H1 (cell line): ENCODE measurements around the gene CORO1C. TPM values are rescaled to one million over a fixed set of nuclear protein-coding genes. Genes with fewer than 3 reads are reported as not detected.

ENCODE experiments used
- CTCF ChIA-PET: fragments of 300-600 bp; sonication (Branson Sonifier 250); formaldehyde crosslinking; loops from one replicate; lab custom pipeline; 2021; ENCODE audit not compliant: partially characterized antibody; lab: Charles Lee
- POLR2A ChIA-PET: fragments of 300-600 bp; sonication (Branson Sonifier 250); formaldehyde crosslinking; loops from one replicate; lab custom pipeline; 2021; ENCODE audit warnings: inconsistent platforms; ENCODE audit not compliant: partially characterized antibody; lab: Charles Lee
- DNase-seq, 2 experiments: peaks; one replicate each; pipeline versions ENCODE4 v3.0.0 to v3.0.0-alpha.2; 2010 to 2022; ENCODE audit warnings: low spot score in 2 of 2, low read depth in 1 of 2, mixed read lengths in 1 of 2
- FAIRE-seq: peaks from 2 replicates; lab custom pipeline; 2011; peaks lifted over from hg19 to GRCh38; lab: Jason Lieb, UNC
- H2AFZ ChIP-seq: 2 replicates; pipeline ENCODE4 v1.8.1; 2012; ENCODE audit warnings: low read length, inconsistent platforms
- H2AK5ac ChIP-seq: 2 replicates; pipeline ENCODE4 v1.6.1; 2013; ENCODE audit warnings: low read depth, low read length
- H2BK120ac ChIP-seq: replicated peaks from 2 replicates; pipeline ENCODE3; 2013; ENCODE audit warnings: low read depth, low read length, inconsistent platforms
- H2BK12ac ChIP-seq: 2 replicates; pipeline ENCODE4 v1.6.1; 2013; ENCODE audit warnings: low read depth, low read length
- H2BK15ac ChIP-seq: 2 replicates; pipeline ENCODE4 v1.6.1; 2013; ENCODE audit warnings: low read length
- H2BK20ac ChIP-seq: 2 replicates; pipeline ENCODE4 v1.6.1; 2013; ENCODE audit warnings: low read length
- H2BK5ac ChIP-seq: 2 replicates; pipeline ENCODE4 v1.6.1; 2013; ENCODE audit warnings: low read depth, low read length
- H3K14ac ChIP-seq: 2 replicates; pipeline ENCODE4 v1.6.1; 2013; ENCODE audit warnings: inconsistent platforms; ENCODE audit not compliant: insufficient read length
- H3K18ac ChIP-seq: 2 replicates; pipeline ENCODE4 v1.6.1; 2013; ENCODE audit warnings: low read length; ENCODE audit errors: extremely low read depth
- H3K23ac ChIP-seq: 2 replicates; pipeline ENCODE4 v1.6.1; 2013; ENCODE audit warnings: inconsistent platforms; ENCODE audit not compliant: insufficient read length
- H3K23me2 ChIP-seq: 2 replicates; pipeline ENCODE4 v1.6.1; 2013; ENCODE audit warnings: low read depth, low read length
- H3K27ac ChIP-seq: 2 replicates; pipeline ENCODE4 v1.6.1; 2011; ENCODE audit warnings: low read depth, low read length, inconsistent platforms
- H3K27me3 ChIP-seq, 4 experiments: replicated peaks in 1 of 4; 1 replicate in 1 of 4; 2 replicates in 3 of 4; pipeline versions ENCODE4 v1.6.1 to v1.8.1; 2011 to 2013; ENCODE audit warnings: low read length in 3 of 4, mild to moderate bottlenecking in 3 of 4, inconsistent platforms in 2 of 4, mixed read lengths in 2 of 4, moderate library complexity in 1 of 4; ENCODE audit not compliant: control insufficient read depth in 3 of 4, insufficient read depth in 3 of 4; ENCODE audit errors: extremely low read depth in 1 of 4
- H3K36me3 ChIP-seq, 4 experiments: 2 replicates each; pipeline versions ENCODE4 v1.6.1 to v1.8.1; 2011 to 2013; ENCODE audit warnings: mild to moderate bottlenecking in 4 of 4, low read length in 3 of 4, moderate library complexity in 2 of 4, control low read depth in 1 of 4, inconsistent platforms in 1 of 4; ENCODE audit not compliant: insufficient read depth in 4 of 4, control insufficient read depth in 2 of 4
- H3K4ac ChIP-seq: replicated peaks from 2 replicates; pipeline ENCODE3; 2013; ENCODE audit warnings: low read length, low read depth, mixed read lengths, inconsistent platforms; ENCODE audit not compliant: insufficient read length
- H3K4me1 ChIP-seq, 4 experiments: replicated peaks in 1 of 4; 1 replicate in 1 of 4; 2 replicates in 3 of 4; pipeline versions ENCODE4 v1.6.1 to v1.8.1; 2011 to 2013; ENCODE audit warnings: low read length in 3 of 4, inconsistent platforms in 2 of 4, mixed read lengths in 1 of 4; ENCODE audit not compliant: insufficient read depth in 4 of 4, control insufficient read depth in 3 of 4
- H3K4me2 ChIP-seq, 2 experiments: 2 replicates each; pipeline versions ENCODE4 v1.6.1 to v1.8.1; 2011 to 2013; ENCODE audit warnings: low read depth in 2 of 2, low read length in 2 of 2, control low read depth in 1 of 2, inconsistent platforms in 1 of 2, mild to moderate bottlenecking in 1 of 2; ENCODE audit not compliant: insufficient read depth in 1 of 2
- H3K4me3 ChIP-seq, 4 experiments: fragments of 200-600, 300-600 bp in 1 of 4; sonication (generic), shearing (Covaris generic), sonication (Bioruptor Twin) in 1 of 4; 2 replicates each; pipeline versions ENCODE4 v1.5.1 to v1.8.1; 2011 to 2016; ENCODE audit warnings: low read length in 4 of 4, low read depth in 3 of 4, control low read depth in 2 of 4, inconsistent platforms in 2 of 4, mild to moderate bottlenecking in 2 of 4, mixed read lengths in 1 of 4, moderate library complexity in 1 of 4; ENCODE audit not compliant: insufficient read depth in 2 of 4; ENCODE audit errors: extremely low read depth in 1 of 4
- H3K56ac ChIP-seq: replicated peaks from 2 replicates; pipeline ENCODE3; 2013; ENCODE audit warnings: low read depth, mild to moderate bottlenecking, mixed read lengths, low read length, inconsistent platforms; ENCODE audit not compliant: insufficient read length
- H3K79me1 ChIP-seq: 2 replicates; pipeline ENCODE4 v1.6.1; 2013; ENCODE audit warnings: low read depth, low read length, control low read depth
- H3K79me2 ChIP-seq, 2 experiments: 2 replicates each; pipeline versions ENCODE4 v1.6.1 to v1.8.1; 2012 to 2013; ENCODE audit warnings: low read length in 2 of 2, mild to moderate bottlenecking in 2 of 2, inconsistent platforms in 1 of 2; ENCODE audit not compliant: insufficient read depth in 2 of 2, control insufficient read depth in 1 of 2
- H3K9ac ChIP-seq, 4 experiments: replicated peaks in 1 of 4; 1 replicate in 1 of 4; 2 replicates in 3 of 4; pipeline versions ENCODE4 v1.6.1 to v1.8.1; 2011 to 2013; ENCODE audit warnings: low read depth in 3 of 4, low read length in 3 of 4, control low read depth in 2 of 4, mild to moderate bottlenecking in 2 of 4, moderate library complexity in 2 of 4, inconsistent platforms in 1 of 4; ENCODE audit errors: extremely low read depth in 1 of 4
- H3K9me3 ChIP-seq, 2 experiments: 2 replicates each; pipeline versions ENCODE4 v1.6.1 to v1.8.1; 2012 to 2013; ENCODE audit warnings: mild to moderate bottlenecking in 2 of 2, moderate library complexity in 2 of 2, control low read depth in 1 of 2, inconsistent platforms in 1 of 2, low read depth in 1 of 2, low read length in 1 of 2, mixed read lengths in 1 of 2; ENCODE audit not compliant: insufficient read depth in 2 of 2
- H4K20me1 ChIP-seq, 2 experiments: replicated peaks in 1 of 2; 2 replicates each; pipeline versions ENCODE3 to v1.8.1; 2011 to 2013; ENCODE audit warnings: inconsistent platforms in 2 of 2, low read length in 2 of 2, mild to moderate bottlenecking in 1 of 2; ENCODE audit not compliant: insufficient read depth in 2 of 2, control insufficient read depth in 1 of 2
- H4K5ac ChIP-seq: 2 replicates; pipeline ENCODE4 v1.6.1; 2013; ENCODE audit warnings: low read length, low read depth, mixed read lengths, inconsistent platforms; ENCODE audit not compliant: insufficient read length
- H4K8ac ChIP-seq: 2 replicates; pipeline ENCODE4 v1.8.0; 2013; ENCODE audit warnings: mild to moderate bottlenecking, moderate library complexity, low read length, inconsistent platforms; ENCODE audit not compliant: insufficient read depth; ENCODE audit errors: extremely low read depth
- H4K91ac ChIP-seq: replicated peaks from 2 replicates; pipeline ENCODE3; 2013; ENCODE audit warnings: low read length, mixed read lengths, inconsistent platforms; ENCODE audit not compliant: insufficient read length
- ATF3 ChIP-seq: IDR thresholded peaks from 2 replicates; pipeline ENCODE4 v1.6.1; 2011; ENCODE audit warnings: low read depth, mild to moderate bottlenecking, low read length; ENCODE audit not compliant: insufficient read depth
- JUND ChIP-seq: IDR thresholded peaks from 2 replicates; pipeline ENCODE4 v1.6.1; 2011; ENCODE audit warnings: mild to moderate bottlenecking, improper control_type of control experiment, low read length
- RFX5 ChIP-seq: IDR thresholded peaks from 2 replicates; pipeline ENCODE4 v1.6.1; 2011; ENCODE audit warnings: low read depth, low read length, improper control_type of control experiment, borderline replicate concordance
- WGBS, 2 experiments: shearing (Covaris generic) in 1 of 2; methylation state at CpG; one replicate each; pipeline versions ENCODE4 v1.1.6 to v1.1.7; 2013 to 2015; ENCODE audit warnings: low lambda C conversion rate in 2 of 2, mixed read lengths in 2 of 2, inconsistent platforms in 1 of 2, low coverage in 1 of 2, missing lambda C conversion rate in 1 of 2; ENCODE audit not compliant: insufficient replicate concordance in 2 of 2, insufficient coverage in 1 of 2, insufficient read length in 1 of 2; ENCODE audit errors: extremely low coverage in 1 of 2, missing lambda C conversion rate in 1 of 2; 5-methylcytosine and 5-hydroxymethylcytosine counted together
- polyA plus RNA-seq, 7 experiments: library from polyadenylated mRNA; depleted of rRNA in 3 of 7; stranded (reverse) in 5 of 7; unstranded in 2 of 7; fragments of >200 nt in 5 of 7; fragments of 200-250 nt in 2 of 7; gene quantifications; 1 replicate in 5 of 7; 2 replicates in 1 of 7; 4 replicates in 1 of 7; pipeline versions ENCODE4 v1.2.1 to v1.2.3, GENCODE V29; 2011 to 2013; ENCODE audit warnings: missing spikeins in 2 of 7, mixed read lengths in 2 of 7
- total RNA-seq: library from RNA; stranded (reverse); fragmentation: NEBNext Ultra II Directional; extraction: Animal tissue kit (Norgen Biotek cat#: 25700); gene quantifications from 2 replicates; pipeline ENCODE4 v1.2.1, GENCODE V29; 2021

Gene CORO1C
- total and polyA plus RNA-seq, 2 of the 8 experiments (the other 6 are each of a cell fraction or from before 2014, with no cell fraction given) = 72.7 to 120 TPM

GRCh38 chr12:108630481-108631207, 100.7 kb downstream of the CORO1C start:
- Histone ChIP-seq H3K79me1 (no peaks in the 10 kb centered on the region), H3K18ac (no peak overlapping the region), H2BK120ac (no peak overlapping the region), H3K4me2 (no peak overlapping the region), H3K9me3 (no peaks in the 10 kb centered on the region), H3K56ac (no peak overlapping the region), H4K5ac (no peak overlapping the region), H2BK15ac (no peak overlapping the region), H3K36me3 (no peaks in the 10 kb centered on the region), H4K91ac (no peak overlapping the region), H3K4me1 (peaks cover 2 to 17% (median 7%) of the 10 kb centered on the region in 4 experiments), H2AFZ (no peak overlapping the region), H2BK5ac (no peak overlapping the region; the same call in 1 of the 2 replicates), H3K4me3 (no peak overlapping the region), H3K23ac (no peak overlapping the region), H2BK12ac (0 out of 2 replicates have a peak overlapping the region, but pooled peaks have one; percentile 39), H4K8ac (no peak overlapping the region), H2BK20ac (peak overlapping the region; percentile 72; the same call in 1 of the 2 replicates), H3K14ac (no peak overlapping the region), H3K4ac (peak overlapping the region; percentile 39), H2AK5ac (no peak overlapping the region), H3K79me2 (no peaks in the 10 kb centered on the region), H3K23me2 (no peaks in the 10 kb centered on the region), H3K27me3 (no peaks in the 10 kb centered on the region), H3K9ac (no peak overlapping the region), H3K27ac (no peak overlapping the region), H4K20me1 (no peaks in the 10 kb centered on the region)
- POLR2A ChIA-PET = interaction anchor here (1.8 kb wide), 1 partner anchor 10 kb away, joined by 6 read pairs; no protein-coding TSS in a partner anchor
- CTCF ChIA-PET = interaction anchor here (0.7 to 1.9 kb wide), 7 partner anchors 9 to 172 kb away, joined by 3 to 6 read pairs (median 3); no protein-coding TSS in a partner anchor
- no peak for DNase-seq
- no peak for FAIRE-seq
- 86% methylated on average over 9 of the region's 9 CpGs; no CpG with 5 or more reads in 1 of the 2 experiments for WGBS, 2 experiments
- TF ChIP-seq ATF3 = no peak
- TF ChIP-seq JUND = no peak
- TF ChIP-seq RFX5 = no peak
